HepG2 (cell line): ENCODE data around the gene WNT9A. TPM values are rescaled to one million over a fixed set of nuclear protein-coding genes. Genes with fewer than 3 reads are reported as not detected.

ENCODE experiments used
- ATAC-seq: fragments of 200-7000 bp; cut with Tn5 transposase; 3 replicates; pipeline ENCODE4 v1.9.1; 2020; ENCODE audit warnings: mild to moderate bottlenecking, moderate library complexity
- BruUV-seq: library from RNA; stranded (reverse); fragments of 400-500 nt; replicated peaks from 2 replicates; lab custom pipeline; 2021; lab: Mats Ljungman, UMichigan
- CTCF ChIA-PET: fragments of 300-600 bp; formaldehyde crosslinking; extraction: SDS; loops from one replicate; lab custom pipeline; 2021; ENCODE audit warnings: low total read pairs, inconsistent platforms, low intra/inter-chr PET ratio; lab: Yijun Ruan, JAX
- POLR2A ChIA-PET: fragments of 350-600 bp; sonication (Branson Sonifier 250); formaldehyde crosslinking; loops from one replicate; lab custom pipeline; 2020; ENCODE audit warnings: antibody characterized with exemption, inconsistent platforms; lab: Yijun Ruan, JAX
- DNase-seq: peaks from one replicate; pipeline ENCODE4 v3.0.0-alpha.2; 2015; ENCODE audit warnings: low spot score
- FAIRE-seq: peaks from 3 replicates; lab custom pipeline; 2011; peaks lifted over from hg19 to GRCh38; lab: Jason Lieb, UNC
- H2AFZ ChIP-seq: one replicate; pipeline ENCODE4 v1.6.1; 2011; ENCODE audit warnings: low read length, inconsistent platforms
- H3K27ac ChIP-seq: fragments of 300-600 bp; 3 replicates; pipeline ENCODE4 v1.8.0; 2011; ENCODE audit warnings: mixed run types, mild to moderate bottlenecking, mixed read lengths, low read length, inconsistent platforms; ENCODE audit not compliant: insufficient read depth; ENCODE audit errors: extremely low read length
- H3K27me3 ChIP-seq, 2 experiments: fragments of 200-600 bp in 1 of 2; 2 replicates in 1 of 2; 3 replicates in 1 of 2; pipeline versions ENCODE4 v1.6.0 to v1.8.0; 2011; ENCODE audit warnings: low read length in 2 of 2, mild to moderate bottlenecking in 2 of 2, moderate library complexity in 2 of 2, inconsistent platforms in 1 of 2; ENCODE audit not compliant: insufficient read depth in 2 of 2, control insufficient read depth in 1 of 2
- H3K36me3 ChIP-seq, 2 experiments: fragments of 200-600 bp in 1 of 2; replicated peaks in 1 of 2; 2 replicates in 1 of 2; 3 replicates in 1 of 2; pipeline versions ENCODE4 v1.5.1 to v1.8.0; 2011; ENCODE audit warnings: low read length in 2 of 2, inconsistent platforms in 1 of 2; ENCODE audit not compliant: insufficient read depth in 2 of 2, control insufficient read depth in 1 of 2
- H3K4me1 ChIP-seq: 2 replicates; pipeline ENCODE4 v1.5.1; 2012; ENCODE audit warnings: low read length, inconsistent platforms; ENCODE audit not compliant: insufficient read depth
- H3K4me2 ChIP-seq: 2 replicates; pipeline ENCODE4 v1.6.0; 2011; ENCODE audit warnings: low read depth, low read length, inconsistent platforms
- H3K4me3 ChIP-seq, 3 experiments: fragments of 200-600 bp in 1 of 3; sonication (generic), shearing (Covaris generic) in 1 of 3; replicated peaks in 1 of 3; 2 replicates each; pipeline ENCODE4 v1.5.1; 2011 to 2016; ENCODE audit warnings: low read length in 3 of 3, inconsistent platforms in 2 of 3, low read depth in 2 of 3, mild to moderate bottlenecking in 2 of 3, control low read depth in 1 of 3, mixed read lengths in 1 of 3; ENCODE audit not compliant: insufficient read depth in 1 of 3
- H3K79me2 ChIP-seq: one replicate; pipeline ENCODE4 v1.6.1; 2011; ENCODE audit warnings: low read length, inconsistent platforms; ENCODE audit not compliant: insufficient read depth
- H3K9ac ChIP-seq: 2 replicates; pipeline ENCODE4 v1.6.0; 2011; ENCODE audit warnings: mild to moderate bottlenecking, low read depth, low read length, inconsistent platforms; ENCODE audit not compliant: insufficient read depth
- H3K9me3 ChIP-seq: 2 replicates; pipeline ENCODE4 v1.5.1; 2012; ENCODE audit warnings: mild to moderate bottlenecking, low read length
- H4K20me1 ChIP-seq: 2 replicates; pipeline ENCODE4 v1.6.0; 2011; ENCODE audit warnings: inconsistent platforms, mild to moderate bottlenecking, low read length, moderate library complexity; ENCODE audit not compliant: insufficient read depth
- FOXM1 ChIP-seq: sonication (generic); formaldehyde crosslinking; IDR thresholded peaks from 2 replicates; pipeline ENCODE4 v1.5.0; 2020; ENCODE audit warnings: missing genetic modification reagents
- GABPA ChIP-seq, 2 experiments: IDR thresholded peaks; 2 replicates each; pipeline ENCODE4 v1.6.1; 2011 to 2016; ENCODE audit warnings: low read depth in 2 of 2, low read length in 1 of 2, missing biosample characterization in 1 of 2, missing genetic modification characterization in 1 of 2
- NFE2L2 ChIP-seq: fragments of 150-350 bp; IDR thresholded peaks from 2 replicates; pipeline ENCODE4 v1.6.1; 2014; ENCODE audit warnings: low read length
- RAD51 ChIP-seq: fragments of 450-650 bp; IDR thresholded peaks from 2 replicates; pipeline ENCODE4 v1.6.1; 2016; ENCODE audit warnings: borderline replicate concordance
- SOX6 ChIP-seq, 2 experiments: fragments of 450-650 bp in 1 of 2; sonication (generic) in 1 of 2; formaldehyde crosslinking in 1 of 2; IDR thresholded peaks; 2 replicates each; pipeline versions ENCODE4 v1.4.0 to v1.6.1; 2017 to 2020; ENCODE audit warnings: antibody characterized with exemption in 1 of 2, mild to moderate bottlenecking in 1 of 2, missing genetic modification reagents in 1 of 2
- SP140L ChIP-seq: sonication (generic); formaldehyde crosslinking; IDR thresholded peaks from 2 replicates; pipeline ENCODE4 v1.4.0; 2020; ENCODE audit warnings: missing genetic modification reagents, borderline replicate concordance
- ZNF136 ChIP-seq: sonication (generic); formaldehyde crosslinking; IDR thresholded peaks from 2 replicates; pipeline ENCODE4 v1.8.1; 2022; ENCODE audit warnings: low read depth, mild to moderate bottlenecking, moderate library complexity, missing genetic modification reagents
- ZNF33A ChIP-seq: sonication (generic); formaldehyde crosslinking; IDR thresholded peaks from 2 replicates; pipeline ENCODE4 v1.5.1; 2020; ENCODE audit warnings: missing genetic modification reagents, mild to moderate bottlenecking, moderate library complexity, borderline replicate concordance
- WGBS: methylation state at CpG from one replicate; pipeline ENCODE4 v1.1.6; 2017; ENCODE audit warnings: low lambda C conversion rate; 5-methylcytosine and 5-hydroxymethylcytosine counted together
- in situ Hi-C: cut with HindIII; loops from 2 replicates; pipeline ENCODE4 v1.10.0; 2017; ENCODE audit warnings: low pct_unique_long_range_greater_than_20kb; ENCODE audit not compliant: extremely low pct_ligation_motif_present
- intact Hi-C: fragments of 100-400 bp; cut with micrococcal nuclease; formaldehyde crosslinking; loops from one replicate; pipeline ENCODE4 v1.10.0; 2022; ENCODE audit not compliant: unreplicated experiment
- polyA plus RNA-seq, 8 experiments: library from polyadenylated mRNA; depleted of rRNA in 3 of 8; stranded (reverse) in 7 of 8; unstranded in 1 of 8; fragments of >200 nt; fragmentation: Illumina TruSeq in 4 of 8; extraction: Trizol in 4 of 8; gene quantifications; 2 replicates each; pipeline versions ENCODE4 v1.2.1 to v1.2.3, GENCODE V29; 2011 to 2016; ENCODE audit warnings: low read depth in 4 of 8, missing spikeins in 1 of 8, mixed read lengths in 1 of 8; ENCODE audit not compliant: insufficient read depth in 1 of 8
- total RNA-seq, 5 experiments: library from RNA; depleted of rRNA; stranded (reverse); fragments of >200 nt; fragmentation: Illumina TruSeq; extraction: Trizol; gene quantifications; 2 replicates each; pipeline ENCODE4 v1.2.3, GENCODE V29; 2016; ENCODE audit warnings: low read depth in 1 of 5
- TF ChIP-seq, protein P1 (sequence below): sonication (generic); formaldehyde crosslinking; IDR thresholded peaks from 2 replicates; pipeline ENCODE4 v1.4.0; 2020; ENCODE audit warnings: missing genetic modification reagents, borderline replicate concordance
- TF ChIP-seq, protein P2 (sequence below), 2 experiments: sonication (generic) in 1 of 2; formaldehyde crosslinking in 1 of 2; IDR thresholded peaks; 2 replicates each; pipeline versions ENCODE4 v1.5.1 to v1.6.1; 2011 to 2020; ENCODE audit warnings: borderline replicate concordance in 1 of 2, low read depth in 1 of 2, low read length in 1 of 2, mild to moderate bottlenecking in 1 of 2, missing genetic modification reagents in 1 of 2, moderate library complexity in 1 of 2

WNT9A gene
- total and polyA plus RNA-seq, 2 of the 13 experiments (the other 11 are each of a cell fraction or from before 2014, with no cell fraction given) = 0.04 TPM; not detected in 1

DNA sequence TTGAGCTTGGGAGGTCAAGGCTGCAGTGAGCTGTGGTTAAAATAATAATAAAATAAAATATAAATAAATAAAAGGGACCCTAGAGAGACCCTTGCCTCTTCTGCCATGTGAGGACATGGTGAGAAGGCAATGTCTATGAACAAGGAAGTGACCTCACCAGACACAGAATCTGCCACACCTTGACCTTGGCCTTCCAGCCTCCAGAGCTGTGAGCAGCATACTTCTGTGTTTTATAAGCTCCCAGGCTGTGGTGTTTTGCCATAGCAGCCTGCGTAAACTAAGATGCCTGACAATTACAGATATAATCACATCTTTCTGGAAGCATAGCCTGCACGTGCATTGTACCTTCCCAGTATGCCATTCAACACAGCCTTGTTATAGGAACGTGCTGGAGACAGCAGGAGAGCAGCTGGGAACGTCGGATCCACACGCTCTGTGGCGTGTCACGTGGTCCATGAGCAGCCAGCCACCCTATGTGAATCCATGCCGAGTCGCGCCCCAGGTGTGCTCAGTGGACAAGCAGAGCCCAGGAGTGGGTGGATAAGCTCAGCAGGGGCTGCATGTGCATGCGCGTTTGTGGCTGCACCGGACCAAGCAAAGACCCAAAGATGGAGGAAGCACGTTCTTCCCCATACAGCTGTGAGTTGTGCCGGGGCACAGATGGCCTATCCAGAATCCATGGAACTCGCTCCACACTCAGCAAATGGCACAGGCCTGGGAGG lies 17.8 kb downstream of the WNT9A start:
- no peak overlapping the region for H3K27ac ChIP-seq
- in situ Hi-C loops = no loop called here

DNA sequence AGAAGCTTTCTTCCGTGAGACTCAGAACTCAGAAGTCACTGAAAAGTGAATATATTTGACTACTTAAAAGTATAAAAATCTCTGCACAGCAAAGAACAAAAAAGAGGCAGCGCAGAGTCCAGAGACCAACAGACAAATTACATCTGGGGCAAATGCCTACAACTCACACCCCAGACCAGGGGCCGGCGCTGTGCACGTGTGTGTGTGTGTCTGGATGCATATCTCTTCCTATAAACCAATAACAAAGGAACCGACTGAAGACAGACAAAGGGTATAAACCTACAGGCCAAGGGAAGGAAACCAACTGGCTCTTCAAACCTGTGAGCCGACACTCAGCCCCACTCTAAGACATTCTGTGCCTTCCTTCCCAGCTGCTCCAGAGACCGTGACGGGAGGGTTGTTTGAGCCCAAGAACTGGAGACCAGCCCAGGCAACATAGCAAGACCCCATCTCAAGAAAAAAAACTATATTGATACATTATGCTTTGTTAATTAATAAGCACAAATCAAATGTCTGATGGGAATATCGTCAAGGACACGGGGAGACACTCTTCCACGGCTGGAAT lies 18.8 kb downstream of the WNT9A start:
- in situ Hi-C loops (no loop called here), intact Hi-C loops (no loop called here)
- H3K4me1 ChIP-seq = no peaks in the 10 kb centered on the region
- no peak for FAIRE-seq
- H4K20me1 ChIP-seq = no peaks in the 10 kb centered on the region
- no peaks in the 10 kb centered on the region for H3K79me2 ChIP-seq
- no peaks in the 10 kb centered on the region for H3K36me3 ChIP-seq
- H3K27ac ChIP-seq = no peak overlapping the region
- no peak overlapping the region for H3K4me2 ChIP-seq
- BruUV-seq = no TSS peak
- H3K4me3 ChIP-seq = no peak overlapping the region
- H3K9me3 ChIP-seq = no peaks in the 10 kb centered on the region
- POLR2A ChIA-PET = no interaction called here
- no peak overlapping the region for H2AFZ ChIP-seq
- H3K9ac ChIP-seq = no peak overlapping the region
- peaks cover 1 to 38% of the 10 kb centered on the region in 2 experiments; a peak in 4 of 5 replicates for H3K27me3 ChIP-seq
- CTCF ChIA-PET = no interaction called here
- no peak for DNase-seq
- WGBS = 14% methylated on average over 12 of the region's 12 CpGs
- no peak for ATAC-seq
- TF ChIP-seq SOX6 (IDR thresholded peaks at IDR 0.05) (no peak), SOX6 (CRISPR knock-in tag; IDR thresholded peaks at IDR 0.05) (no peak), ZNF136 (CRISPR knock-in tag) (no peak), GABPA (IDR thresholded peaks at IDR 0.05; ENCODE audit: low read depth, low read length) (no peak), GABPA (CRISPR knock-in tag; IDR thresholded peaks at IDR 0.05; ENCODE audit: low read depth) (no peak), FOXM1 (CRISPR knock-in tag) (no peak), ZNF33A (CRISPR knock-in tag) (no peak), NFE2L2 (no peak)
- TF ChIP-seq, protein P1, sequence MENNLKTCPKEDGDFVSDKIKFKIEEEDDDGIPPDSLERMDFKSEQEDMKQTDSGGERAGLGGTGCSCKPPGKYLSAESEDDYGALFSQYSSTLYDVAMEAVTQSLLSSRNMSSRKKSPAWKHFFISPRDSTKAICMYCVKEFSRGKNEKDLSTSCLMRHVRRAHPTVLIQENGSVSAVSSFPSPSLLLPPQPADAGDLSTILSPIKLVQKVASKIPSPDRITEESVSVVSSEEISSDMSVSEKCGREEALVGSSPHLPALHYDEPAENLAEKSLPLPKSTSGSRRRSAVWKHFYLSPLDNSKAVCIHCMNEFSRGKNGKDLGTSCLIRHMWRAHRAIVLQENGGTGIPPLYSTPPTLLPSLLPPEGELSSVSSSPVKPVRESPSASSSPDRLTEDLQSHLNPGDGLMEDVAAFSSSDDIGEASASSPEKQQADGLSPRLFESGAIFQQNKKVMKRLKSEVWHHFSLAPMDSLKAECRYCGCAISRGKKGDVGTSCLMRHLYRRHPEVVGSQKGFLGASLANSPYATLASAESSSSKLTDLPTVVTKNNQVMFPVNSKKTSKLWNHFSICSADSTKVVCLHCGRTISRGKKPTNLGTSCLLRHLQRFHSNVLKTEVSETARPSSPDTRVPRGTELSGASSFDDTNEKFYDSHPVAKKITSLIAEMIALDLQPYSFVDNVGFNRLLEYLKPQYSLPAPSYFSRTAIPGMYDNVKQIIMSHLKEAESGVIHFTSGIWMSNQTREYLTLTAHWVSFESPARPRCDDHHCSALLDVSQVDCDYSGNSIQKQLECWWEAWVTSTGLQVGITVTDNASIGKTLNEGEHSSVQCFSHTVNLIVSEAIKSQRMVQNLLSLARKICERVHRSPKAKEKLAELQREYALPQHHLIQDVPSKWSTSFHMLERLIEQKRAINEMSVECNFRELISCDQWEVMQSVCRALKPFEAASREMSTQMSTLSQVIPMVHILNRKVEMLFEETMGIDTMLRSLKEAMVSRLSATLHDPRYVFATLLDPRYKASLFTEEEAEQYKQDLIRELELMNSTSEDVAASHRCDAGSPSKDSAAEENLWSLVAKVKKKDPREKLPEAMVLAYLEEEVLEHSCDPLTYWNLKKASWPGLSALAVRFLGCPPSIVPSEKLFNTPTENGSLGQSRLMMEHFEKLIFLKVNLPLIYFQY (CRISPR knock-in tag) = no peak

More for the DNA sequence above, 17.8 kb downstream of the WNT9A start:
- Histone ChIP-seq H3K4me3 (no peak overlapping the region), H3K36me3 (no peaks in the 10 kb centered on the region), H3K4me1 (no peaks in the 10 kb centered on the region), H4K20me1 (no peaks in the 10 kb centered on the region), H3K9ac (no peak overlapping the region), H3K27me3 (peaks cover 1 to 37% of the 10 kb centered on the region in 2 experiments; a peak in 3 of 5 replicates), H3K4me2 (no peak overlapping the region), H3K9me3 (no peaks in the 10 kb centered on the region), H2AFZ (no peak overlapping the region), H3K79me2 (no peaks in the 10 kb centered on the region)
- POLR2A ChIA-PET = no interaction called here
- FAIRE-seq (no peak), DNase-seq (no peak), ATAC-seq (no peak)
- TF ChIP-seq SP140L (CRISPR knock-in tag) (no peak), RAD51 (peak; percentile 41; the same call in 1 of the 2 replicates)
- TF ChIP-seq, protein P2, sequence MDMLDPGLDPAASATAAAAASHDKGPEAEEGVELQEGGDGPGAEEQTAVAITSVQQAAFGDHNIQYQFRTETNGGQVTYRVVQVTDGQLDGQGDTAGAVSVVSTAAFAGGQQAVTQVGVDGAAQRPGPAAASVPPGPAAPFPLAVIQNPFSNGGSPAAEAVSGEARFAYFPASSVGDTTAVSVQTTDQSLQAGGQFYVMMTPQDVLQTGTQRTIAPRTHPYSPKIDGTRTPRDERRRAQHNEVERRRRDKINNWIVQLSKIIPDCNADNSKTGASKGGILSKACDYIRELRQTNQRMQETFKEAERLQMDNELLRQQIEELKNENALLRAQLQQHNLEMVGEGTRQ (IDR thresholded peaks at IDR 0.05; ENCODE audit: low read depth, low read length) = peak; percentile 24; the same call in 1 of the 2 replicates
- TF ChIP-seq, protein P2 (CRISPR knock-in tag; IDR thresholded peaks at IDR 0.05; ENCODE audit: borderline replicate concordance) = no peak
- CTCF ChIA-PET = no interaction called here
- intact Hi-C loops = no loop called here
- 42% methylated on average over 13 of the region's 17 CpGs for WGBS
- BruUV-seq = no TSS peak
